Skeletal muscle cell (primary cell): Measurements from ENCODE around the gene HNRNPH3.
A peak's percentile ranks its signal among the peaks of the same experiment; 100 is the strongest.

Source experiments
- DNase-seq: peaks from one replicate; pipeline ENCODE4 v3.0.0-alpha.2; 2010; ENCODE audit warnings: low read depth
- H3K4me3 ChIP-seq: 2 replicates; pipeline ENCODE4 v1.5.1; 2011; ENCODE audit warnings: low read depth, mild to moderate bottlenecking, control low read depth, low read length, moderate library complexity

Gene HNRNPH3

DNA sequence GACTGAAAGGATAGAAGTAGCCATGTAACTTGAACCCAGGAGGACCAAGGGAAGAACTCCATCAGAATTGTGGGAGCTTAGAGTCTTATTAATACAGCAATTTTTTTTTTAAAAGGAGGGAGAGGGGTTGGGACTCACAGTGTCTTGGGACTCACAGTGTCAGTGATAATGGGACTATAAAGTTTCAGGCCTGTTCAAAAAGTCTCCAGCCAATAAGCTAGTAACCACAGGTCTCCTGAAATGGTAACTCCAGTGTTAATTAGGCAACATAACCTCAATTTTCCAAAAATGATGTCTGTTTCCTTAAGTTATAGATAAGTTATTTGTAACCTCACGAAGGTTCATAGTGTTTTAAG, 2.4 kb upstream of the HNRNPH3 start:
- H3K4me3 ChIP-seq: no peak overlapping the region
- DNase-seq: no peak

DNA sequence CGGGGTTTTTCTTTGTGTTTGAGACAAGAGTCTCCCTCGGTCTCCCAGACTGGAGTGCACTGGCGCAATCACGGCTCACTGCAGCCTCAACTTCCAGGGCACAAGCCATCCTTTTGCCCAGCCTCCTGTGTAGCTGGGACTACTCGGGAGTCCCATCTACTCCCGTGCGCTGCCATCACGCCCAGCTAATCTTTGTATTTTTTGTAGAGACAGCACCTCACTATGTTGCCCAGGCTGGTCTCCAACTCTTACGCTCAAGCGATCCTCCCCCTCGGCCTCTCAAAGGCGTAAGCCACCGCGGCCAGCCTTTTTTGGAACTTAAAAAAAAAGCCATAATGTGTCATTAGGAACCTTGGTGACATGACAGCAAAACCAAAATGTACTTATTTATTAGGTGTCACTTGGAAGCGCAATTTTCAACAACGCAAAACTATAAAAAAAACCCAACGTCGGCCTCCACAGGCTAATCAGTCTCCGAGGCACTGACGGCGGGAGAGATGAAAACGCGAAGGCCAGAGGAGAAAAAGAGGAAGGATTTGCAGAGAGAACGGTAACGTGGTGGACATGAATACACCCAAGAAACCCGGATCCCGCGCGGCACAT, 911 bp upstream of the HNRNPH3 start:
- DNase-seq: no peak
- H3K4me3 ChIP-seq: peak overlapping the region; percentile 97

GRCh38 chr10:68332259-68333057, 594 bp downstream of the HNRNPH3 start, which contains the start of gene PBLD:
Gene PBLD (minus strand): TSS chr10:68332928. CDS start chr10:68306844, 26,084 bp downstream.
- no peak for DNase-seq
- peak within 1 kb of the TSS; percentile 97 for H3K4me3 ChIP-seq

DNA sequence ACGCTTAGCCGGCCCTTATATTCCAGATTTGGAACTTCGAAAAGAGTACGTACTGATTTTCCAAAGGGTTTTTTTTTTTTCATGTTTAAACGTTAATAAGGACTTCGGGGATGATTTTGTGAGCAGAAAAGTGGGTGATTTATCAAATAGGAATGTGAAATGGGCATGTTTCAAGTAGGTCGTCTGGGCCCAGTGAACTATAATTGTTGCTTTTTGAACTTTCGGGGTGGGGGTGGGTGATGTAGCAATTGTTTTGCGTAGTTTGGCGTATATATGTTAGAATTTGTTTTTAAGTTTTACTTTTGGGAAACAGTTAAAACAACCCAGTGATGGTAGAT, 1.2 kb downstream of the HNRNPH3 start:
- H3K4me3 ChIP-seq: peak overlapping the region; percentile 97
- no peak for DNase-seq

DNA sequence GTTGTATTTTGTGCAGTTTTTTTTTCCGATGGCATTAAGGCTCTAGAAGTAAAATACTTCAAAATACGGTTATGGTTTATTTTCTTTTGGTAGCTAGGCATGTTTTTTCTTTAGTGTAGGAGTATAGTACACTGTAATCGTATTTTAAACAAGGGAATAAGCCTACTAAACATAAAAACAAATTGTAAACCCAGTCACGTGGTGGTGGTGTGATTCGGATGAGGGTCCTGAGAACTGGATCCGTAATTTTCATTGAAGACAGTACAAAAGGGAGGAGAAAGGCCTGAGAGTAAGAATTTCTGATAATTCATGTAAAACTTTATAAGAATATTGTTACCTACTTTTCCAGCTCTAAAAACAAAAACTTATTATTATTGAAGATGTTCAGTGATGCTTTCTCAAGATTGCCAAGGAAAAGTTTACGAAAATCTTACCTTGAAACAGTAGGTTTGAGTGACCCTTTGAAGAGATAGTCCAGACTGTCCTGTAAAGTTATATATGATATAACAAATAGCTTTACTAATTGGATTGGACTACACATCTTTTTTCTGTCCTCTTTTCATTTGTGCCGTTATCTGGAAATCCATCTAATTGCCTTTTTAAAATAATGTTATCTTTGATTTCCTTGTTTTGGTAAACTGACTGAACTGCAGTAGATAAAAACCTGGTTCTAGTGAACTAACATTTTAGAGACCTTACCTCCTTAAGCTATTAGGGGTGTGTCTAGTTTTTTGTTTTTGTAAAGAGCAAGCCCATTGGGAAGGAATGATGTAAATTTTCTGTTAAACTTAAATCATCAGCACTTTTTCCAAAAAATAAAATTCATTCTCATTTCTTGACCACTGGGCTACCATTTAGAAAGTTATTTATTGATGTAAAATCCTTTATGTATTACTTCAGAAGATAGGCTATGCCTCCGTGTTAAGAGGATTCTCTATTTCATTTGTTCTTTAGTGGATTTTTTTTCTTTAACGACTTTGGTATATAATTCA, 1.9 kb downstream of the HNRNPH3 start:
- H3K4me3 ChIP-seq: peak overlapping the region; percentile 97
- no peak for DNase-seq

- DNase-seq: no peak
- H3K4me3 ChIP-seq: peak overlapping the region; percentile 97
These were observed 3.0 kb downstream of the HNRNPH3 start for GRCh38 chr10:68334672-68335467.

GRCh38 chr10:68336754-68337351, 5.0 kb downstream of the HNRNPH3 start:
- no peak overlapping the region for H3K4me3 ChIP-seq

DNA sequence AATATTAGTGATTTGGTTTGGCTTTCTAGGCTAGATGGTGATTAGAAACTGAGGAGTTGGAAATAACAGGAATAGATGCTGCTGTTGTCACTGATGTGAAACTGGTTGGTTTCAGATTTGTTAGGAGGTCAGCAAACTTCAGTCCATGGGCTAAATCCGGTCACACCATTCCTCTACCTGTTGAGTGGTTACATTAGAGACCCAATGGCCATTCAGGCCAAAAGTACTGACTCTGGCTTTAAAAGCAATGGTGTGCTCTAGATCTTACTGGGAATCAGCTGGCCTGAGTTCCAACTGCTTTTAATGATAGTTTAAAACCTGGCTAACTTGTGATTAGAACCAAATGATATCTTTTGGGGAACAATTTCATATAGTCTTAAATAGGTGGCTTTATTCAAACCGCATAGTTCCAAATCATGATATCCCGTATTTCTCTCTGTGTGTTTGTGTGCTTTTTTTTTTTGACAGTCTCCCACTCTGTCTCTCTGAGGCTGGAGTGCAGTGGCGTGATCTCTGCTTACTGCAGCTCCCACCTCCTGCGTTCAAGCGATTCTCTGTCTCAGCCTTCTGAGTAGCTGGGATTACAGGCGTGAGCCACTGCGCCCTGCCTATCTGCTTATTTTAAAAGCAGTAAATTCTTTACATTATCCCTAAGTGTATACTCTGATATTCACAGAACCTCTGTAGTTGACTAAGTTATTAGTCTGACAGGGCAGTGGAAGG, 8.7 kb downstream of the HNRNPH3 start:
- DNase-seq: no peak

More at GRCh38 chr10:68336754-68337351, 5.0 kb downstream of the HNRNPH3 start:
- no peak for DNase-seq

GRCh38 chr10:68342909-68343516, 11.1 kb downstream of the HNRNPH3 start:
- no peak for DNase-seq

More for the DNA sequence above, 8.7 kb downstream of the HNRNPH3 start:
- H3K4me3 ChIP-seq: no peak overlapping the region

DNA sequence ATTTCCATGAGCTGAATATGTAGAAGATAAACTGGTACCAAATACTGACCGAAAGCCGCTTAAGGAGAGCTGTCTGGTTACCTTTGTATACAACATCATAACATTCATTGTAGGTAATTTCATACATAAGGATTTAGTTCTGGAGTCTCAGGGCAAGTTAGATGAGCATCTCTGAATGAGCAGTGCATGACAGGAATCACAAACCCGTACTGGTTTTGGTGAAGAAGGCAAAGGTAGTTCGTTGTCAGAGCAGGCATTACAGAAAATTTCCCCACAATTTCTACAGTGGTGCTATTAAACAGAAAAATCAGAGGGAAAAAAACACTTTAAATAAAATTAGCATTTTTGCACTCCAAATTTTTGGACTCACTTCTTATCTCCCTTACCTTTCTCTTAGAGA, 13.8 kb downstream of the HNRNPH3 start:
- H3K4me3 ChIP-seq: no peak overlapping the region
- no peak for DNase-seq

More at GRCh38 chr10:68342909-68343516, 11.1 kb downstream of the HNRNPH3 start:
- no peak overlapping the region for H3K4me3 ChIP-seq

- no peak overlapping the region for H3K4me3 ChIP-seq
- no peak for DNase-seq
These were observed 14.9 kb downstream of the HNRNPH3 start for GRCh38 chr10:68346774-68347173.

DNA sequence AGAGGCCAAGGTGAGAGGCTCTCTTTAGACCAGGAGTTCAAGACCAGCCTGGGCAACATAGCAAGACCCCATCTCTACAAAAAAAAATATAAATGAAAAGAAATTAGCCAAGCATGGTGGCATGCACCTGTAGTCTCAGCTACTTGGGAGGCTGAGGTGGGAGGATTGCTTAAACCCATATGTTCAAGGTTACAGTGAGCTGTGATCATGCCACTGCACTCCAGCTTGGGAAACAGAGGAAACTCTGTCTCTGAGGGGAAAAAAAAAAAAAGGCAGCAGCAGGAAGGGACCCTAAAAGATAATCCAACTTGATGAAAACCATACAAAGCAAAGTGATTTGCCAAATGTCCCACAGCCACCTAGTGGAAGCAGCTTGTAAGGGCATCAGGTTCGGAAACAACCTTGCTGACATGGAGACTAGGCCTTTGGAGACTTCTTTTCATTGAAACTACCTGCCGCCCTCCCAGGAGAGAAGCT, 16.4 kb downstream of the HNRNPH3 start:
- no peak overlapping the region for H3K4me3 ChIP-seq
- DNase-seq: no peak

GRCh38 chr10:68353537-68353936, 21.7 kb downstream of the HNRNPH3 start:
- no peak for DNase-seq
- H3K4me3 ChIP-seq: no peak overlapping the region

GRCh38 chr10:68359189-68359588, 27.3 kb downstream of the HNRNPH3 start:
- DNase-seq: no peak
- no peak overlapping the region for H3K4me3 ChIP-seq

GRCh38 chr10:68362590-68362989, 30.7 kb downstream of the HNRNPH3 start:
- no peak for DNase-seq
- H3K4me3 ChIP-seq: no peak overlapping the region

DNA sequence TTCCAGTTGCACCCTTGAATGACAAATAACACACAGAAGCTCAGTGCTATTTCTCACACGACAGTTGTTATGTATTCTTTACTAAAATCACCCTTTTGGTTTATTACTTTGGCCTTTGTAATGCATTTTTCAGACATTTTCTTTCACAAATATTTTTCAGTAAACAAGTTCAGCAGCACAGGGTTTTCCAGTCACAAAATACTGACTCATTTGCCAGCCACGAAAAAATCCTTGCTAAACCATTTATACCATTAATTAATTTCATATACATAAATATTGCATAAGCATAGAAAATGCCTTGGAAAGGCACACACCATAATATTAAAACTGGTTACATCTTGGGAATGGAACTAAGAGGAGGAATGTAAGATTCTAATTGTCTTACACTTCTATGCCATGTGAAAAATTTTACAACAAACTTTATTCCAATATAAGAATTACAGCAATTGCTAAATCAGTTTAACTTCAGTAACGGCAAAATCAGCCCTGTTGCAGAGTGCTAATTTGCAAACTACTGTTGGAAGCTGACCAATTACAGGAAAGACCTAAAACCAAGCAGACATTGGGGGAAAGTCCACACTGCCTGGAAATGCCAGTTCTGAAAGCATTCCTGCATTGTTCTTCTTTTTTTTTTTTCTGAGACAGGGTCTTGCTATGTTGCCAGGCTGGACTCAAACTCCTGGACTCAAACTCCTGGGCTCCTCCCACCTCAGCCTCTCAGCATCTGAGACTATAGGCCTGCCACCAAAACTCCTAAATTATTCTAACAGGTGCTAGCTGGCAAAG, 32.4 kb downstream of the HNRNPH3 start:
- no peak for DNase-seq

GRCh38 chr10:68365611-68366010, 33.7 kb downstream of the HNRNPH3 start:
- no peak for DNase-seq
- H3K4me3 ChIP-seq: no peak overlapping the region

More for the DNA sequence above, 32.4 kb downstream of the HNRNPH3 start:
- H3K4me3 ChIP-seq: no peak overlapping the region
